Esophagus squamous epithelium (tissue), 4 donors: Measurements from ENCODE around the gene GRIN1.

ENCODE experiments used
- CTCF ChIP-seq, 6 experiments: fragments of 450-650 bp in 4 of 6; fragments of 200-600 bp in 2 of 6; sonication (generic) in 2 of 6; IDR thresholded peaks; one replicate each; pipeline ENCODE4 v1.5.1; 2016 to 2019; ENCODE audit warnings: antibody characterized with exemption in 6 of 6, mild to moderate bottlenecking in 4 of 6, moderate library complexity in 4 of 6
- POLR2A ChIP-seq, 4 donors: fragments of 450-650 bp; IDR thresholded peaks; one replicate each; pipeline ENCODE4 v1.6.1; 2017; ENCODE audit warnings: antibody characterized with exemption in 4 of 4, mild to moderate bottlenecking in 4 of 4, moderate library complexity in 3 of 4

- TF ChIP-seq CTCF (IDR thresholded peaks at IDR 0.05) (no peak), POLR2A (IDR thresholded peaks at IDR 0.05) (no peak)
Measured at GRCh38 chr9:137109250-137110146, 29.5 kb upstream of the GRIN1 start.
